GM19468 (cell line): ENCODE results near the gene TAT.
"Not testable (repeated sequence)": the region's sequence is repeated elsewhere in the genome, so short reads cannot be mapped to it uniquely, and the experiment has no call there.

Experiments
- ATAC-seq: cut with Tn5 transposase; IDR thresholded peaks from one replicate; pipeline ENCODE4 v1.9.1; 2021; ENCODE audit warnings: mild to moderate bottlenecking, moderate library complexity, moderate number of reproducible peaks; ENCODE audit not compliant: unreplicated experiment; ENCODE audit errors: extremely low read depth

The TAT gene

DNA sequence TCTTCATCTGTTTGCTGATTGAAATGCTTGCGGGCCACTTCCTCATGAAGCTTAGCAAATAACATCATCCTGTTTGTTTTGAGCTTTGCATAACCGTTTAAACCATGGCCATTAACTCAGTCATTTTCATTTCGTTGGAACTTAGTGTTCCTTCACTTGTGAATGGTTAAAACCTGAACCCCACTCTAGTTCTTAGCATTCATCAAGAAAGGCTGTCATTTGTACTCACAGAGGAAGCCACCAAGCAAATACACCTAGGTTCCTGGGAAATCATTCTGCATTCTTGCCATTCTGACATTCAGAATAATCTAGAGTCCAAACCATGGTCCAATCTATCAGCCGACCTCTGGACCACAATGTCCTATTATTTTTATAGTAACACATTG lies 8.4 kb upstream of the TAT start:
- ATAC-seq = no peak

DNA sequence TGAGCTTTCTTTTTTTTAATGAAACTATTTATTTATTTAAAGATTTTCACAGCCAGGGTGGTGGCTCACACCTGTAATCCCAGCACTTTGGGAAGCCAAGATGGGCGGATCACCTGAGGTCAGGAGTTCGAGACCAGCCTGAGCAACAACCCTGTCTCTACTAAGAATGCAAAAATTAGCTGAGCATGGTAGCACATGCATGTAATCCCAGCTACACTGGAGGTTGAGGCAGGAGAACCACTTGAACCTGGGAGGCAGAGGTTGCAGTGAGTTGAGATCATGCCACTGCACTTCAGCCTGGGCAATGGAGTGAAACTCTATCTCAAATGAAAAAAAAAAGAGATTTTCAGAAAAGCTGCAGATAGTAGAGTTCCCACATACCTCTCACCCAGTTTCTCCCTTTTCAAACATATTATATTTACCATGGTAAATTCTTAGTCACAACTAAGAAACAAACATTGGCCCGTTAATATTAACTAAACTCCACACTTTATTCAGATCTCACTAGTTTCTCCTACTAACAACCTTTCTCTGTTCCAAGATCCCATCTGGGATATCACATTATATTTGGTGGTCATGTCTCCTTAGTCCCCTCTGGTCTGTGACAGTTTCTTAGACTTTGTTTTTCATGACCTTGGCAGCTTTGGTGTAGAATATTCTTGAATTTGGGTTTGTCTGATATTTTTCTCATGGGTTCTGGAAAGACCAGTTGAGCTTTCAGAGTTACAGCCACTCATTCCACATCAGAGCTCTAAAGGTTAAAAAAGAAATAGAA lies 7.8 kb upstream of the TAT start:
- no peak for ATAC-seq

DNA sequence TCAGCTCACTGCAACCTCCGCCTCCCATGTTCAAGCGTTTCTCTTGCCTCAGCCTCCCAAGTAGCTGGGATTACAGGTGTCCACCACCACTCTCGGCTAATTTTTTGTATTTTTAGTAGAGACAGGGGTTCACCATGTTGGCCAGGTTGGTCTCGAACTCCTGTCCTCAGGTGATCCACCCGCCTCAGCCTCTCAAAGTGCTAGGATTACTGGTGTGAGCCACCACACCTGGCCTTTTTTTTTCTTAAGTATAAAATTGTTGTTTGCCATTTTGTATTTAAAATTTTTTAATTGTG lies 5.6 kb upstream of the TAT start:
- ATAC-seq = not testable (repeated sequence)

- no peak for ATAC-seq
Measured at GRCh38 chr16:71574702-71575101, 2.2 kb downstream of the TAT start.

- no peak for ATAC-seq
Measured at GRCh38 chr16:71573387-71574094, 3.4 kb downstream of the TAT start.

- no peak for ATAC-seq
Measured at GRCh38 chr16:71572497-71573116, 4.3 kb downstream of the TAT start.

DNA sequence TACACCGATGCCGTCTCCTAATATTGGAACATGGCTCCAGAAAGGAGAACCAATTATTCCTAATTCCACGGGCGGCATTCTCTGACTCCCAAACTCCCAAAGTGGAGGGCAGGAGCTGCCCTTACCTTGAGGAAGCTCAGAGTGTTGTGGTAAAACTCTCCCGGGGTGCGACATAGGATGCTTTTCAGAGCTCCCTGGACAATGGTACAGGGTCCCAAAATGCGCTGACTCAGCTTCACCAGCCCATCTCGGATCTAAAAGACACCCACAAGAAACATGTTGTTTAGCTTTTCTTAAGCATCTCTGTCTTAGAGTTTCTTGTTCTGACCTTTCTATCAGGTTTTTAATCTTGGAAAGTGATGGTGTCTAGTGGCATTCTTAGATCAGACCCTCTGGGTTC lies 6.7 kb downstream of the TAT start:
- no peak for ATAC-seq

GRCh38 chr16:71569621-71570020 lies 7.3 kb downstream of the TAT start:
- no peak for ATAC-seq

DNA sequence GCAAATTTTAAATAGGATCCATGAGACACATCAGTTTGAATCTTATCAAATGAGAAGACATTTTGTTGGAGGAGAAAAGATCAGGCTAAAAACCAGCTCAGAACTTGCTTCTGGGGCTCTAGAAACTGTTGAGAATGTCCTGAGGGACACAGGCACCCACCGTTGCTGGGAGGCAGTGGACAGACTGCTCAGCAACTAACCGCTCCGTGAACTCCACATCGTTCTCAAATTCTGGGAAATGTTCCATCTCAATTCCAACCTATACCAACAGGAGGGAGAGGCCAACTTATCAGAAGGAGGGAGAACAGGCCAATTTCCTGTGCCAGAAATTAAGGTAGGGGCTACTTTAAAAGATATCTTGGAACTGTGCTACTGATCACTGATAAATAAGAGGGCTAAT lies 8.3 kb downstream of the TAT start:
- no peak for ATAC-seq

DNA sequence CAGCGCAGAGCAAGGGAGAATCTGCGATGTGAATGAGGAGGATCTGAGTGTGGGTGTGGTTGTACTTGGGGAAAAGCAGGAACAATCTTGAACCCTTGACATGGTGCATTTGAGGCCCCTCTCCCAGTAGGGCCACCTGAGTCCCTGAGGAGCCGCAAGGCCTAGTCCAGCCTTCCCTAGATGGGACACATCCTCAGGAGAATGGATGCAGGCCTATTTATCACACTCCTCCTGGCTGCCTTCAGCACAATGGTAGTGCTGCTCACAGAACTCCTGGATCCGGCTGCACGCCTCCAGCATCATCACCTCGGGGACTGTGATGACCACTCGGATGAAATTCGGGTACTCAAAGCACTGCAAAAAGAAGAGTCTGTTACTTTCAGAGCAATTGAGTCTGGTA lies 9.0 kb downstream of the TAT start:
- no peak for ATAC-seq

DNA sequence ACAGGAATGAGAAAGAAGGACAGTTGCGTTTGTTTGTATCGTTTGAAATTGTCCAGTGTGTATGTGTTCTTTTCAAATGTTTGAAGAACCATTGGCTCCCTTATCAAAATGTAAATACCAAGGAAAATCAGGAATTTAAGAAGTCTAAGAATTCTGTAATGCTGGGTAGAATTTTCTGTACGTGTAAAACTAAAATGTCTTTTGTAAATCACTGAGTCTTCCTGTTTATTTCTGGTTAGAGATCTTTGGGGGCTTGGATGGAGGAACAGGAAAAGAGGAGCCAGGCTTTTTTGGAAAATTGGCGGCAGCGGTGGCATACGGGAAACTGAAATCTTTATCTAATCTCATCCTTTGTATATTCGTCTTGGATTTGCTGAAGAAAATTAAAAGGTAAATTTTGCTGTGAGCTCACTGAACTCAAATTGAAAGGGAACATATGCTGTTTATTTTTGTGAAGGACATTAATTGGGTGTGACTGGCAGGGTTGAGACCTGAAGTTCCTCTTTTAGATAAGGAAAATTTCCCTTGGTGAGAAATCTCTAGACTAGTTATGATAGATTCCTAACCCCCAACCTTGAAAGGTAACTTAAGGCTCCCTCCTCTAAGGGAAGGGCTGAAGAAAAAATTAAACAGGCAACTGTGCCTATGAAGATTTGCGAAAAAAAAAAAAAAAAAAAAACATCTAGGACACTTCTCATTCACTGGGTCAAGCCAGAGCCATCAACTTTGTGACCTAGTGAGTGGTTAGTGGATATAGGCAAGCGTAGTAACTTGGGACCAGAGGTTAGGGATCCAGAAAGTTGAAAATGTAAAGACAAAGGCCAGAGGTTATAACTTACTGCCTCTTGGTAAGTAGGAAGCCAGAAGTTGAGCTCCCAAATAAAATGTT lies 10.8 kb downstream of the TAT start:
- no peak for ATAC-seq

GRCh38 chr16:71564335-71564967 lies 12.4 kb downstream of the TAT start:
- peak; percentile 94 for ATAC-seq

DNA sequence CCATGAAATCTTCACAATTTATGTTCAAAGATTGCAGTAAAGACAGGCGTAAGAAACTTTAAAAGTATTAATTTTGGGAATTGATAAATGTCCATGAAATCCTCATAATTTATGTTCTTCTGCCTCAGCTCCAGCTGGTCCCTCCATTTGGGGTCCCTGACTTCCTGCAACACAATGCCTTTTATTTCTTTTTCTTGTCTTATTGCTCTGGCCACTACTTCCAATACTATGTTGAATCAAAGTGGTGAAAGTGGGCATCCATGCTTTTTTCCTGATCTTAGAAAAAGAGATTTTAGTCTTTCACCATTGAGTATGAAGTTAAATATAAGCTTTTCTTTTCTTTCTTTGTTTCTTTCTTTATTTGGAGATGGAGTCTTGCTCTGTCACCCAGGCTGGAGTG lies 14.3 kb downstream of the TAT start:
- ATAC-seq = no peak

GRCh38 chr16:71561886-71562285 lies 15.0 kb downstream of the TAT start:
- ATAC-seq = not testable (repeated sequence)

DNA sequence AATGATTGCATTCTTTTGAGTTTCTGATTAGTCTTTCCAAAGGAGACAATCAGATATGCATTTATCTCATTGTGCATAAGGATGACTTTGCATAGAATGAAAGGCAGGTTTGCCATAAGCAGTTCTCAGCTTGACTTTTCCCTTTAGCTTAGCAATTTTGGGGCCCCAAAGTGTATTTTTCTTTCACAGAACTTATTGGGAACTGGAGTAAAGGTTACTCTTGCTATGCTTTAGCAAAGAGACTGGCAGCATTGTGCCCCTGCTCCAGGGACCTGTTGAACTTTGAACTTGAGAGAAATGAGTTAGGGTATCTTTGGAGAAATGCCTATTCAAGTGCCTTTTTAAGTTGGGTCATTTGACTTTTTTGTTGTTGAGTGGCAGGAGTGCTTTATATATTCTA lies 17.0 kb downstream of the TAT start:
- ATAC-seq = no peak

DNA sequence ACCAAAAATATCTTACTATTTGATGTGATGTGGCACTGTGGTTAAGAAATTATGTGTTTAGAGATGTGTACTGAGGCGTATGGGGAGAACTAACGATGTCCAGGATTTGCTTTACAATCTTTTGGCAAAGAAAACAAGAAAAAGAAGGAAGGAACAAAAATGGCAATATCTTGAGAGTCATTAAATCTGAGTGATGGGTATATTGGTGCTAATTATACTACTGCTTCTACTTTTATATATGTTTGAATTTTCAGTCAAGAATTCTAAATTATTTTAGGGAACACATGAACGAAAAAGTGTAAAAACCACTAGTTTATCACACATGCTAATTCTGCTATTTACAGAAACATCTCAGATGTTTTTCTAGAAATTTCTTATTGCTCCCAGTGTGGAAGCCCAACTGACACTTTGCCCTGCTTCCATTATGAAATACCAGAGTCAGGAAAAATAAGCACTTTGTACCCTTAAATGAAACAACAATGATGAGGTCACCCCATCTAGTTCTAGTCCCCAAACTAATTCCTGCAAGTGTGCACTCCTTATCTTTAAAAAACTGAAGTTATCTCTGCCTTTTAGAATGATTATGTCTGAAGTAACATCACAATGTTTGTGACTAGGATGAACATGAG lies 18.8 kb downstream of the TAT start:
- no peak for ATAC-seq

DNA sequence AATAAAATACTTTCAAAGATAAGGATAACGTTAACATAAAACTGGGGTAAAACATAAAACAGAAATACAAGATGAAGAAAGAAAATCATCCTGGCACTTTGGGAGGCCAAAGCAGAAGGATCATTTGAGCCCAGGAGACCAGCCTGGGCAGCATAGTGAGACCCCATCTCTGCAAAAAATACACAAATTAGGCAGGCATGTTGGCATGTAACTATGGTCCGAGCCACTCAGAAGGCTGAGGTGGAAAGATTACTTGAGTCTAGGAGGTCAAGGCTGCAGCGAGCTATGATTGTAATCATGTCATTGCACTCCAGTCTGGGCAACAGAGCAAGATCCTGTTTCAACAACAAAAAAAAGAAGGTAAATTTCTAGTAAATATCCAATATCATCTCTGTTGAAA lies 19.6 kb downstream of the TAT start:
- ATAC-seq = no peak

DNA sequence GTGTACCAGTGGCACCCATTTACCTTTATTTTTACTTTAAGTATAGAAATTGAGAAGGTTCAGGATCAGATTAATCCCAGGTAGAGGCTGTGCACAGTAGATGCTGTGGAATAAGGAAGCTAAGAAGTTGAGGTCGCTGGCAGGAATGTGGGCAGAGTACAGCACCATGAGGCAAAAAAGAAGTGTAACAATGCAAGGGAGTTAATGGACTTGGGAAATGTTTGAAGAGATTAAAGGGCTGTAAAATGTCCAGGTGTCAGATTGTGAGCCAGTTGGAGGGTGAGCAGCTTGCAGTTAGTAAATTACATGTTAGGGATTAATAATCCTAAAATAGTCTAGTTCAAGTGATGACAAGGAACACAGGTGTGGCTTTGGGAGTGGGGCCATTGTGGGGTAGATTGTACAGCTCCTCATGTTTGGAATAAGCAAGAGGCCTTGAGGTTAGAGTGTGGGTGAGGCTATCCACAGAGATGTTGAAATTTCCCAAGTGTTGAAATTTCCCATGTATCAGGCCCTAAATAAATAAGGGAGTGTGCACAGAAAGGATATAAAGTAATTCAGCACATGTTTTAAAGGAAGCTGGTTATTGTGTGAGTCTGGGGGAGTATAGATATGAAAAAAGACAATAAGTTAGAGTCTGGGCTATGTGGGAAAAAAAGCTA lies 21.5 kb downstream of the TAT start:
- ATAC-seq = no peak
